ENCODE measurements around the gene PCP2.
A peak's percentile ranks its signal among the peaks of the same experiment; 100 is the strongest.

DNA sequence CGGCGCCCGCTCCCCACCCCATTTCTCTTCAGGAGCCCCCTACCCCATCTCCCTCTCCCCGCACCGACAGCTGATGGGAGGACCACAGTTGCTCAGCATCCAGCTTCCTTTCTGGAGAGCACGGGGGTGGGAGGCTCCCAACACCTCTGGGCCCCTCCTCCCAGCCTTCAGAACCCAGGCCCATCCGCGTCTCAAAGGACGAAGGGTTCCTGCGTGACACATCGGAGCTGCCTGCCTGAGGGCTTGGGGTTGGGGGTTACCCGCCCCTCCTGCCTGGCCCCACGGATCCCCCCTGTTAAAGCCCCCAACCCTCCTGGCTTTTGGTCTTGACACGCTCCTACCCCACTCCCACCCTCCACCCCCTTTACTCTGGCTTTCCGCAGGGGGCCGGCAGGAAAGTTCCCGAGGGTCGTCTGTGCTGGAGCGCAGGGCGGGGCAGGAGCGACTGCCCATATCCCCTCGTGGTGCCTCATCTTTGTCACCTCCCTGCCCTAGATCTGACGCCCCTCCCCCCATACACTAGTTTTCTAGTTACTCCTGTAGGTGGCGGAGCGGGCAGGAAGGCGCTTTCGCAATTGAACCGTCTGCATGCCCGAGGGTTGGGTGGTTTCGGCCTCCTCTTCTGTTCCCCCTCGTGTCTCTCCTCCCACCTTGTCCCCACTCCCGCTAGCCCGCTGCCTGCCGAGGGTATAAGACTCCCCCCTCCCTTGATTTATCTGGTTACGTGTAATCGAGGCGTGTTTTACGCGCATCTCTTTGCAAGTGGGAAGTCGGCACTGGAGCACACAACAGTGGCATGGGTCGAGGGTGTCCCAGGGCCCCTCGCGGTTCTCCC lies 48.0 kb upstream of the PCP2 start:
- TF ChIP-seq, protein P1, sequence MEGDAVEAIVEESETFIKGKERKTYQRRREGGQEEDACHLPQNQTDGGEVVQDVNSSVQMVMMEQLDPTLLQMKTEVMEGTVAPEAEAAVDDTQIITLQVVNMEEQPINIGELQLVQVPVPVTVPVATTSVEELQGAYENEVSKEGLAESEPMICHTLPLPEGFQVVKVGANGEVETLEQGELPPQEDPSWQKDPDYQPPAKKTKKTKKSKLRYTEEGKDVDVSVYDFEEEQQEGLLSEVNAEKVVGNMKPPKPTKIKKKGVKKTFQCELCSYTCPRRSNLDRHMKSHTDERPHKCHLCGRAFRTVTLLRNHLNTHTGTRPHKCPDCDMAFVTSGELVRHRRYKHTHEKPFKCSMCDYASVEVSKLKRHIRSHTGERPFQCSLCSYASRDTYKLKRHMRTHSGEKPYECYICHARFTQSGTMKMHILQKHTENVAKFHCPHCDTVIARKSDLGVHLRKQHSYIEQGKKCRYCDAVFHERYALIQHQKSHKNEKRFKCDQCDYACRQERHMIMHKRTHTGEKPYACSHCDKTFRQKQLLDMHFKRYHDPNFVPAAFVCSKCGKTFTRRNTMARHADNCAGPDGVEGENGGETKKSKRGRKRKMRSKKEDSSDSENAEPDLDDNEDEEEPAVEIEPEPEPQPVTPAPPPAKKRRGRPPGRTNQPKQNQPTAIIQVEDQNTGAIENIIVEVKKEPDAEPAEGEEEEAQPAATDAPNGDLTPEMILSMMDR (IDR thresholded peaks at IDR 0.05), result peak; percentile 67
- TF ChIP-seq EZH2 (IDR thresholded peaks at IDR 0.05; ENCODE audit: borderline replicate concordance, insufficient read depth, low read depth, low read length, poor library complexity, severe bottlenecking), result no peak
